GM18526 (cell line): Measurements from ENCODE around the gene SRD5A1.

ENCODE experiments used
- POLR2A ChIP-seq: IDR thresholded peaks from 3 replicates; pipeline ENCODE4 v1.6.1; 2011; ENCODE audit not compliant: insufficient read length; ENCODE audit errors: extremely low read depth

The SRD5A1 gene

GRCh38 chr5:6710070-6710469 is 76.8 kb downstream of the SRD5A1 start:
- no peak for TF ChIP-seq POLR2A

- no peak for TF ChIP-seq POLR2A
Measured at GRCh38 chr5:6710551-6711318, 77.5 kb downstream of the SRD5A1 start.

GRCh38 chr5:6711409-6712141 is 78.3 kb downstream of the SRD5A1 start:
- TF ChIP-seq POLR2A: no peak

GRCh38 chr5:6712142-6712576 is 78.9 kb downstream of the SRD5A1 start:
- TF ChIP-seq POLR2A: no peak

- TF ChIP-seq POLR2A: no peak
Measured at GRCh38 chr5:6712577-6713273, 79.5 kb downstream of the SRD5A1 start.

- TF ChIP-seq POLR2A: peak; percentile 58
Measured at GRCh38 chr5:6713274-6714225, 80.3 kb downstream of the SRD5A1 start, which contains the start of gene TENT4A. Gene TENT4A, plus strand, starts transcription at chr5:6713432. Its CDS starts 552 bp downstream, at chr5:6713984.

- no peak for TF ChIP-seq POLR2A
Measured at GRCh38 chr5:6714226-6715041, 81.2 kb downstream of the SRD5A1 start.

- no peak for TF ChIP-seq POLR2A
Measured at GRCh38 chr5:6715271-6715670, 82.0 kb downstream of the SRD5A1 start.

- no peak for TF ChIP-seq POLR2A
Measured at GRCh38 chr5:6715758-6716628, 82.8 kb downstream of the SRD5A1 start.

- TF ChIP-seq POLR2A: no peak
Measured at GRCh38 chr5:6716629-6717149, 83.4 kb downstream of the SRD5A1 start.

GRCh38 chr5:6717247-6717646 is 84.0 kb downstream of the SRD5A1 start:
- no peak for TF ChIP-seq POLR2A

- TF ChIP-seq POLR2A: no peak
Measured at GRCh38 chr5:6717687-6718086, 84.4 kb downstream of the SRD5A1 start.
